Spleen (tissue), 11 donors: ENCODE results near the gene CNNM3. TPM values are rescaled to one million over a fixed set of nuclear protein-coding genes. Genes with fewer than 3 reads are reported as not detected.
A peak's percentile ranks its signal among the peaks of the same experiment; 100 is the strongest.

ENCODE experiments used
- DNase-seq: peaks from one replicate; pipeline ENCODE4 v3.0.0-alpha.2; 2020
- H3K27ac ChIP-seq, 8 donors: fragments of 200-600 bp; sonication (generic) in 7 of 8; 1 replicate in 4 of 8; 2 replicates in 4 of 8; pipeline versions ENCODE4 v1.5.0 to v1.8.0; 2016 to 2021; ENCODE audit warnings: inconsistent platforms in 4 of 8, mild to moderate bottlenecking in 4 of 8, moderate library complexity in 1 of 8
- H3K27me3 ChIP-seq, 7 donors: fragments of 200-600 bp; sonication (generic) in 6 of 7; replicated peaks in 1 of 7; 1 replicate in 4 of 7; 2 replicates in 3 of 7; pipeline versions ENCODE4 v1.5.0 to v1.8.0; 2016 to 2021; ENCODE audit warnings: inconsistent platforms in 3 of 7, mild to moderate bottlenecking in 1 of 7
- H3K36me3 ChIP-seq, 6 donors: fragments of 200-600 bp; sonication (generic) in 5 of 6; 1 replicate in 4 of 6; 2 replicates in 2 of 6; pipeline versions ENCODE4 v1.5.0 to v1.8.0; 2016 to 2021; ENCODE audit warnings: inconsistent platforms in 2 of 6
- H3K4me1 ChIP-seq, 6 donors: fragments of 200-600 bp; sonication (generic) in 5 of 6; 1 replicate in 3 of 6; 2 replicates in 3 of 6; pipeline versions ENCODE4 v1.5.0 to v1.8.0; 2016 to 2021; ENCODE audit warnings: inconsistent platforms in 3 of 6
- H3K4me3 ChIP-seq, 8 donors: fragments of 200-600 bp; sonication (generic) in 7 of 8; 1 replicate in 4 of 8; 2 replicates in 4 of 8; pipeline versions ENCODE4 v1.5.0 to v1.8.0; 2016 to 2021; ENCODE audit warnings: inconsistent platforms in 4 of 8, mild to moderate bottlenecking in 4 of 8, moderate library complexity in 2 of 8
- H3K9me3 ChIP-seq, 8 donors: fragments of 200-600 bp; sonication (generic) in 7 of 8; 1 replicate in 4 of 8; 2 replicates in 4 of 8; pipeline versions ENCODE4 v1.5.0 to v1.8.0; 2016 to 2021; ENCODE audit warnings: inconsistent platforms in 4 of 8
- POLR2A ChIP-seq, 3 donors: fragments of 450-650 bp; IDR thresholded peaks; one replicate each; pipeline ENCODE4 v1.5.1; 2017; ENCODE audit warnings: antibody characterized with exemption in 3 of 3, mild to moderate bottlenecking in 1 of 3
- POLR2AphosphoS5 ChIP-seq, 3 donors: sonication (generic); formaldehyde crosslinking; IDR thresholded peaks; one replicate each; pipeline ENCODE4 v1.5.1; 2017; ENCODE audit warnings: antibody characterized with exemption in 3 of 3
- WGBS, 5 donors: extraction: QIAGEN DNeasy Blood & Tissue Kit in 3 of 5; methylation state at CpG; one replicate each; pipeline versions ENCODE4 v1.1.5 to v1.1.7; 2013 to 2018; 5-methylcytosine and 5-hydroxymethylcytosine counted together
- intact Hi-C: fragments of 100-400 bp; cut with DNase I; formaldehyde crosslinking; loops from one replicate; pipeline ENCODE4 v1.15.0; 2023; ENCODE audit warnings: low total_unique reads
- polyA plus RNA-seq, 3 donors: library from polyadenylated mRNA; stranded (reverse); fragments of 200-250 nt; gene quantifications; one replicate each; pipeline ENCODE4 v1.2.1, GENCODE V29; 2013
- total RNA-seq, 7 donors: library from RNA; depleted of rRNA in 3 of 7; stranded (reverse); fragments of >200 nt in 3 of 7; fragmentation: NEBNext Ultra II Directional in 4 of 7; extraction: Animal tissue kit (Norgen Biotek cat#: 25700) in 4 of 7; gene quantifications; one replicate each; pipeline versions ENCODE4 v1.1.0 to v1.2.1, GENCODE V29; 2016 to 2021
- TF ChIP-seq, protein P1 (sequence below), 11 experiments: fragments of 200-600 bp in 7 of 11; fragments of 450-650 bp in 4 of 11; sonication (generic) in 4 of 11; IDR thresholded peaks in 8 of 11; conservative IDR thresholded peaks in 3 of 11; 1 replicate in 7 of 11; 2 replicates in 4 of 11; pipeline versions ENCODE4 v1.4.0 to v1.8.0; 2016 to 2021; ENCODE audit warnings: antibody characterized with exemption in 11 of 11, inconsistent platforms in 4 of 11, mild to moderate bottlenecking in 1 of 11
- donor health status: healthy with polysubstance abuse.
- donor health status: DM: no; HTN: no; CAD: no; lungs with moderate emphysema.
- donor health status: DM: no; HTN: no; CAD: no.
- donor health status: Bipolar disorder and iron deficiency.
- donor health status: healthy.
- donor health status: DM: no; HTN: no; CAD: no.
- donor health status: DM: yes; HTN: yes; CAD: no.

The CNNM3 gene
- total and polyA plus RNA-seq, 10 donors, result 3.7 to 37.8 (median 23.2) TPM

DNA sequence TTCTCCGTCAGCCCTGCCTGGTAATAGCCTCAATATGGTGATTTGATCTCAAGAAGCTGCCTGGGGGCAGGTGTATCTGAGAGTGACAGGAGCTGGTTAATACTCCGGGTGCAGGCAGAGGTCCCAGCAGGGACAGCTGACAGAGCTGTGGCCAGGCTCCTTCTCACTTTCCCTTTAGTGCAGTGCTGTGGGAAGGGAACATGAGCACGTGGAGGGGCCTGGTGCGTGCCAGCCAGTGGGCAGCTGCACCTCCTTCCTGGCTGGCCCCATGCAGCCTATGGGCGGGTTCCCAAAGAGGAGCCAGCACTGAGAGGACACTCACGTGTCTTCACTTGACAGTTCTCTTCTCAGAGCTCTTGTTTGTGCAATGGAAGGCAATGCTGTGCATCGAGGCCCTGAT lies 46.3 kb upstream of the CNNM3 start:
- intact Hi-C loops, result no loop called here
- TF ChIP-seq POLR2A (IDR thresholded peaks at IDR 0.05) (no peak), POLR2AphosphoS5 (IDR thresholded peaks at IDR 0.05) (peak in 2 of 3 donors; percentile 42 to 51)
- TF ChIP-seq, protein P1, sequence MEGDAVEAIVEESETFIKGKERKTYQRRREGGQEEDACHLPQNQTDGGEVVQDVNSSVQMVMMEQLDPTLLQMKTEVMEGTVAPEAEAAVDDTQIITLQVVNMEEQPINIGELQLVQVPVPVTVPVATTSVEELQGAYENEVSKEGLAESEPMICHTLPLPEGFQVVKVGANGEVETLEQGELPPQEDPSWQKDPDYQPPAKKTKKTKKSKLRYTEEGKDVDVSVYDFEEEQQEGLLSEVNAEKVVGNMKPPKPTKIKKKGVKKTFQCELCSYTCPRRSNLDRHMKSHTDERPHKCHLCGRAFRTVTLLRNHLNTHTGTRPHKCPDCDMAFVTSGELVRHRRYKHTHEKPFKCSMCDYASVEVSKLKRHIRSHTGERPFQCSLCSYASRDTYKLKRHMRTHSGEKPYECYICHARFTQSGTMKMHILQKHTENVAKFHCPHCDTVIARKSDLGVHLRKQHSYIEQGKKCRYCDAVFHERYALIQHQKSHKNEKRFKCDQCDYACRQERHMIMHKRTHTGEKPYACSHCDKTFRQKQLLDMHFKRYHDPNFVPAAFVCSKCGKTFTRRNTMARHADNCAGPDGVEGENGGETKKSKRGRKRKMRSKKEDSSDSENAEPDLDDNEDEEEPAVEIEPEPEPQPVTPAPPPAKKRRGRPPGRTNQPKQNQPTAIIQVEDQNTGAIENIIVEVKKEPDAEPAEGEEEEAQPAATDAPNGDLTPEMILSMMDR (IDR thresholded peaks at IDR 0.05 in 8 of 11, conservative IDR thresholded peaks at IDR 0.05 in 3 of 11), result no peak
- DNase-seq, result no peak
- Histone ChIP-seq H3K4me1 (peaks cover 11 to 82% (median 55%) of the 10 kb centered on the region in 6 donors), H3K27ac (peak overlapping the region in 1 of 8 donors; percentile 18), H3K36me3 (peaks cover 0 to 9% (median 0%) of the 10 kb centered on the region in 6 donors), H3K9me3 (no peaks in the 10 kb centered on the region), H3K27me3 (no peaks in the 10 kb centered on the region), H3K4me3 (no peak overlapping the region)
- WGBS, 5 donors, result 46 to 74% (median 64%) methylated on average over 6 to 7 of the region's 7 CpGs

DNA sequence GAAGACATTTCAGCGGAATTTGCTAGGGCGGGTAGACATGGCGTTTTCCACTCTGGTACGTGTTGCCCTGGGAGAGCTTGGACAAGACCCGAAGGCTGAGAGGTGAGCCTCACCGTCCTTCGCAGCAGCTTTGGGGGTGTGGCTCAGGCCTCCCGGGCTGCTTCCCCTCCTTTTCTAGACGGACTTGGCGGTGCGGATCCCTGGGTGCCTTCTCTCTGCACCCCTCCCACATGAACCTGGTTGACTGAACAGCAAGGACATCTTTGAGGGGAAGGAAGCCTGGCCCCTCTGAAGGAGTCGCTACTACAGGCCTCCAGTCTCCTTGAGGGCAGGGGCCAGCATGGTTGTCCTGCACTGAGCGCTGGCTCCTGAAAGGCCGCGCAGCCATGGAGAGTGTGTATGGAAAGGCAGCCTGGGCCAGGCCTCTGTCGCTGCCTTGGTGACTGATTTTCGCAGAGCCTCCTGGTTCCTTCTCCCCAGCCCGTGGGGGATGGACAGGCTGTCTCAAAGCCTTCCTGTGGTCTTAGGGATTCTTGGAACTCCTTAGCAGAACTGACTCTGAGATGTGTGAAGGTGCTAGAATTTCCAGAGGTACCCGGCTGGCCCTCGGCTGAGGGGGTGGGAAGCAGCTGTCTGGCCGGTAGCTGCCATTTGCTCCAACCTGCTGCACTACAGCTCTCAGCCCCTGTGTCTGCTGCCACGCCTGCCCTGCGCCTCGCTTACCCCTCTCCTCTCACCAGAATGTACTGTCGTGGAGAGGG lies 45.4 kb upstream of the CNNM3 start:
- H3K36me3 ChIP-seq, result peaks cover 0 to 9% (median 0%) of the 10 kb centered on the region in 6 donors
- TF ChIP-seq POLR2AphosphoS5 (IDR thresholded peaks at IDR 0.05) (no peak), POLR2A (IDR thresholded peaks at IDR 0.05) (no peak)
- TF ChIP-seq, protein P1 (IDR thresholded peaks at IDR 0.05 in 8 of 11, conservative IDR thresholded peaks at IDR 0.05 in 3 of 11), result no peak

DNA sequence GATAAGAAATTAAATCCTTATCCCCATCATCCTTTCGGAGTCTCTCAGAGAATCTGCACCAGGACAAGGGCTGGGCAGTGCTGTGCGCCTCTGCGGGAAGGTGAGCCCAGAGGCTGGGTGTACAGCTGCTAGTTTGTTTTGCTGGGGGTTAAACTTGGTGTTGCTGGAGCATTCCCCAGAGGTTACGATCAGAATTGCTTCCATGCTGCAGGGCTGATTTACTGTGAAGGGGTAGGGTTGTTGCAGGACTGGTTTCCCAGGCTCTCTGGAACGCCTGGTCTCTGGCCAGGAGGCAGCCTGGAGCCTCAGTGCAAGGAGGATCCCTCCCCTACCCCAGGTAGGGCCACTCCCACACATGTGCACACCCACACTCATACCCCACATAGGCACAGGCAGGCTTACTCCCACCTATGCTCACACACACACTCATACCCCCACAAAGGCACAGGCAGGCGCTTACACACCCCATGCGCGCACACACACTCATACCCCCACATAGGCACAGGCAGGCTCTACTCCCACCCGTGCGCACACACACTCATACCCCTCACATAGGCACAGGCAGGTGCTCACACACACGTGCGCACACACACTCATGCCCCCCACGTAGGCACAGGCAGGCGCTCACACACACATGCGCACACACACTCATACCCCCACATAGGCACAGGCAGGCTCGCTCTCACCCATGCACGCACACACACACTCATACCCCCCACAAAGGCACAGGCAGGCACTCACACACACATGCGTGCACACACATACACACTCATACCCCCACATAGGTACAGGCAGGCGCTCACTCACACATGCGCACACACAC lies 44.1 kb upstream of the CNNM3 start:
- no peak for DNase-seq
- peak overlapping the region in 1 of 8 donors; percentile 6 for H3K27ac ChIP-seq
- H3K4me3 ChIP-seq, result no peak overlapping the region
- peaks cover 11 to 77% (median 45%) of the 10 kb centered on the region in 6 donors for H3K4me1 ChIP-seq
- TF ChIP-seq POLR2A (IDR thresholded peaks at IDR 0.05), result no peak
- TF ChIP-seq POLR2AphosphoS5 (IDR thresholded peaks at IDR 0.05), result no peak
- TF ChIP-seq, protein P1 (IDR thresholded peaks at IDR 0.05 in 8 of 11, conservative IDR thresholded peaks at IDR 0.05 in 3 of 11), result no peak
- no peaks in the 10 kb centered on the region for H3K9me3 ChIP-seq
- peaks cover 0 to 9% (median 0%) of the 10 kb centered on the region in 6 donors for H3K36me3 ChIP-seq
- no peaks in the 10 kb centered on the region for H3K27me3 ChIP-seq
- intact Hi-C loops, result no loop called here
- 91 to 98% (median 96%) methylated on average over 20 of the region's 20 CpGs for WGBS, 5 donors

More for the DNA sequence above, 45.4 kb upstream of the CNNM3 start:
- Histone ChIP-seq H3K27ac (peak overlapping the region in 1 of 8 donors; percentile 18), H3K27me3 (no peaks in the 10 kb centered on the region), H3K9me3 (no peaks in the 10 kb centered on the region), H3K4me3 (no peak overlapping the region), H3K4me1 (peaks cover 11 to 82% (median 49%) of the 10 kb centered on the region in 6 donors)
- intact Hi-C loops, result no loop called here
- WGBS, 5 donors, result 83 to 97% (median 91%) methylated on average over 20 to 25 of the region's 25 CpGs
- DNase-seq, result no peak
